GM12878 (cell line): ENCODE measurements around the gene HSPB8. TPM values are rescaled to one million over a fixed set of nuclear protein-coding genes. Genes with fewer than 3 reads are reported as not detected.

Experiments
- ATAC-seq: fragments of 200-7000 bp; cut with Tn5 transposase; 3 replicates; pipeline ENCODE4 v1.9.1; 2020; ENCODE audit warnings: mild to moderate bottlenecking, moderate library complexity
- BruUV-seq: library from RNA; stranded (reverse); fragments of 400-500 nt; replicated peaks from 2 replicates; lab custom pipeline; 2021; lab: Mats Ljungman, UMichigan
- CTCF ChIA-PET: fragments of 300-600 bp; sonication (Branson Sonifier 250); formaldehyde crosslinking; extraction: SDS; loops from one replicate; lab custom pipeline; 2021; ENCODE audit warnings: inconsistent platforms; lab: Yijun Ruan, JAX
- POLR2A ChIA-PET: fragments of 350-600 bp; formaldehyde crosslinking; extraction: SDS; loops from one replicate; lab custom pipeline; 2021; ENCODE audit warnings: inconsistent platforms; lab: Charles Lee
- RAD21 ChIA-PET: fragments of 300-600 bp; sonication (Branson Sonifier 250); formaldehyde crosslinking; loops from one replicate; lab custom pipeline; 2023; ENCODE audit warnings: antibody characterized with exemption; ENCODE audit not compliant: unreplicated experiment; lab: Charles Lee
- SMC1A ChIA-PET: fragments of 300-600 bp; sonication (Branson Sonifier 250); formaldehyde crosslinking; loops from one replicate; lab custom pipeline; 2023; ENCODE audit not compliant: unreplicated experiment, uncharacterized antibody; lab: Charles Lee
- DNase-seq: peaks from one replicate; pipeline ENCODE4 v3.0.0-alpha.2; 2011; ENCODE audit warnings: low read depth, low spot score
- FAIRE-seq: peaks from 3 replicates; lab custom pipeline; 2011; peaks lifted over from hg19 to GRCh38; lab: Jason Lieb, UNC
- H2AFZ ChIP-seq: 2 replicates; pipeline ENCODE4 v1.6.0; 2011; ENCODE audit warnings: low read depth, low read length, control low read depth; ENCODE audit not compliant: control insufficient read depth
- H3K27ac ChIP-seq: 2 replicates; pipeline ENCODE4 v1.5.1; 2011; ENCODE audit warnings: control low read depth; ENCODE audit not compliant: control insufficient read depth, insufficient read depth
- H3K27me3 ChIP-seq, 2 experiments: replicated peaks in 1 of 2; 2 replicates each; pipeline versions ENCODE4 v1.6.0 to v1.6.1; 2011; ENCODE audit warnings: low read length in 1 of 2; ENCODE audit not compliant: control insufficient read depth in 2 of 2, insufficient read depth in 2 of 2
- H3K36me3 ChIP-seq, 2 experiments: 2 replicates each; pipeline ENCODE4 v1.5.1; 2011; ENCODE audit warnings: low read length in 1 of 2; ENCODE audit not compliant: control insufficient read depth in 2 of 2, insufficient read depth in 2 of 2
- H3K4me1 ChIP-seq: 2 replicates; pipeline ENCODE4 v1.6.1; 2011; ENCODE audit warnings: mild to moderate bottlenecking, low read length, moderate library complexity, mixed read lengths; ENCODE audit not compliant: control insufficient read depth, insufficient read depth
- H3K4me2 ChIP-seq: 2 replicates; pipeline ENCODE4 v1.6.0; 2011; ENCODE audit warnings: control low read depth; ENCODE audit not compliant: control insufficient read depth, insufficient read depth
- H3K4me3 ChIP-seq: fragments of 200-600 bp; sonication (generic); 2 replicates; pipeline ENCODE4 v1.5.1; 2016
- H3K79me2 ChIP-seq: 2 replicates; pipeline ENCODE4 v1.6.0; 2011; ENCODE audit warnings: low read length; ENCODE audit not compliant: control insufficient read depth, insufficient read depth
- H3K9ac ChIP-seq: 2 replicates; pipeline ENCODE4 v1.8.0; 2011; ENCODE audit warnings: low read length, control low read depth, mixed read lengths; ENCODE audit not compliant: control insufficient read depth, insufficient read depth
- H3K9me3 ChIP-seq: replicated peaks from 3 replicates; pipeline ENCODE4 v1.5.1; 2011; ENCODE audit warnings: mild to moderate bottlenecking, low read length; ENCODE audit not compliant: control insufficient read depth, insufficient read depth
- H4K20me1 ChIP-seq: 2 replicates; pipeline ENCODE4 v1.6.0; 2011; ENCODE audit not compliant: control insufficient read depth, insufficient read depth
- CHD1 ChIP-seq: IDR thresholded peaks from 2 replicates; pipeline ENCODE4 v1.6.1; 2012; ENCODE audit warnings: low read depth, low read length, improper control_type of control experiment
- FOXK2 ChIP-seq: fragments of 450-650 bp; IDR thresholded peaks from 2 replicates; pipeline ENCODE4 v1.6.1; 2017; ENCODE audit warnings: mild to moderate bottlenecking, moderate library complexity
- IKZF2 ChIP-seq, 2 experiments: fragments of 450-650 bp; IDR thresholded peaks; 2 replicates each; pipeline ENCODE4 v1.6.1; 2017; ENCODE audit warnings: mild to moderate bottlenecking in 2 of 2, moderate library complexity in 2 of 2
- MLLT1 ChIP-seq: fragments of 450-650 bp; IDR thresholded peaks from 2 replicates; pipeline ENCODE4 v1.6.1; 2016; ENCODE audit warnings: mild to moderate bottlenecking
- NR2F1 ChIP-seq: fragments of 450-650 bp; conservative IDR thresholded peaks from 2 replicates; pipeline ENCODE4 v1.6.1; 2017; ENCODE audit warnings: mild to moderate bottlenecking
- PRDM15 ChIP-seq: fragments of 450-650 bp; formaldehyde crosslinking; IDR thresholded peaks from 2 replicates; pipeline ENCODE4 v1.4.0; 2020; ENCODE audit warnings: mild to moderate bottlenecking, moderate library complexity
- WRNIP1 ChIP-seq: IDR thresholded peaks from 2 replicates; pipeline ENCODE4 v1.6.1; 2011; ENCODE audit warnings: low read depth, low read length, improper control_type of control experiment, borderline replicate concordance
- WGBS: methylation state at CpG from one replicate; pipeline ENCODE4 v1.1.6; 2016; ENCODE audit warnings: low lambda C conversion rate; ENCODE audit not compliant: insufficient replicate concordance, insufficient coverage; ENCODE audit errors: missing lambda C conversion rate; 5-methylcytosine and 5-hydroxymethylcytosine counted together
- in situ Hi-C: fragments of 300-500 bp; cut with MboI; formaldehyde crosslinking; loops from 9 replicates; pipeline ENCODE4 v1.14.3; 2018; ENCODE audit warnings: mixed read lengths
- intact Hi-C: fragments of 100-400 bp; cut with micrococcal nuclease; formaldehyde crosslinking; loops from one replicate; pipeline ENCODE4 v1.14.2; 2022; ENCODE audit not compliant: unreplicated experiment
- polyA plus RNA-seq, 11 experiments: library from polyadenylated mRNA; depleted of rRNA in 4 of 11; unstranded in 6 of 11; stranded (reverse) in 5 of 11; fragments of >200 nt; fragmentation: Nextera tagmentation in 4 of 11; fragmentation: Illumina TruSeq in 1 of 11; extraction: Ambion mirVana in 4 of 11; extraction: Trizol in 1 of 11; gene quantifications; 1 replicate in 1 of 11; 2 replicates in 10 of 11; pipeline versions ENCODE4 v1.2.1 to v1.2.3, GENCODE V29; 2011 to 2016; ENCODE audit warnings: inconsistent platforms in 2 of 11, missing spikeins in 2 of 11, low read depth in 1 of 11
- total RNA-seq, 4 experiments: library from RNA; depleted of rRNA in 3 of 4; stranded (reverse); fragments of >200 nt in 3 of 4; fragmentation: Illumina TruSeq in 1 of 4; extraction: Trizol in 1 of 4; gene quantifications; 2 replicates each; pipeline versions ENCODE4 v1.2.1 to v1.2.3, GENCODE V29; 2013 to 2021
- TF ChIP-seq, protein P1 (sequence below): fragments of 450-650 bp; formaldehyde crosslinking; IDR thresholded peaks from 2 replicates; pipeline ENCODE4 v1.4.0; 2022; ENCODE audit warnings: mild to moderate bottlenecking, moderate library complexity
- TF ChIP-seq, protein P2 (sequence below): IDR thresholded peaks from 2 replicates; pipeline ENCODE4 v1.6.1; 2011; ENCODE audit warnings: borderline replicate concordance, low read depth, mild to moderate bottlenecking, moderate library complexity, mixed read lengths, low read length; ENCODE audit not compliant: insufficient read depth; ENCODE audit errors: extremely low read length

Gene HSPB8
- total and polyA plus RNA-seq, 10 of the 15 experiments (the other 5 are each of a cell fraction or from before 2014, with no cell fraction given), result 0.10 TPM; not detected in 9

GRCh38 chr12:119231774-119232173 lies 53.0 kb downstream of the HSPB8 start:
- no peaks in the 10 kb centered on the region for H3K36me3 ChIP-seq
- H3K9ac ChIP-seq, result no peak overlapping the region
- H3K27ac ChIP-seq, result no peak overlapping the region
- no peak overlapping the region for H3K4me3 ChIP-seq
- no peak for ATAC-seq
- POLR2A ChIA-PET, result no interaction called here
- H2AFZ ChIP-seq, result no peak overlapping the region
- RAD21 ChIA-PET, result no interaction called here
- no TSS peak for BruUV-seq
- TF ChIP-seq MLLT1 (no peak), FOXK2 (no peak), CHD1 (no peak), WRNIP1 (no peak), NR2F1 (no peak), IKZF2 (IDR thresholded peaks at IDR 0.05) (no peak), PRDM15 (CRISPR knock-in tag) (no peak)
- TF ChIP-seq, protein P1, sequence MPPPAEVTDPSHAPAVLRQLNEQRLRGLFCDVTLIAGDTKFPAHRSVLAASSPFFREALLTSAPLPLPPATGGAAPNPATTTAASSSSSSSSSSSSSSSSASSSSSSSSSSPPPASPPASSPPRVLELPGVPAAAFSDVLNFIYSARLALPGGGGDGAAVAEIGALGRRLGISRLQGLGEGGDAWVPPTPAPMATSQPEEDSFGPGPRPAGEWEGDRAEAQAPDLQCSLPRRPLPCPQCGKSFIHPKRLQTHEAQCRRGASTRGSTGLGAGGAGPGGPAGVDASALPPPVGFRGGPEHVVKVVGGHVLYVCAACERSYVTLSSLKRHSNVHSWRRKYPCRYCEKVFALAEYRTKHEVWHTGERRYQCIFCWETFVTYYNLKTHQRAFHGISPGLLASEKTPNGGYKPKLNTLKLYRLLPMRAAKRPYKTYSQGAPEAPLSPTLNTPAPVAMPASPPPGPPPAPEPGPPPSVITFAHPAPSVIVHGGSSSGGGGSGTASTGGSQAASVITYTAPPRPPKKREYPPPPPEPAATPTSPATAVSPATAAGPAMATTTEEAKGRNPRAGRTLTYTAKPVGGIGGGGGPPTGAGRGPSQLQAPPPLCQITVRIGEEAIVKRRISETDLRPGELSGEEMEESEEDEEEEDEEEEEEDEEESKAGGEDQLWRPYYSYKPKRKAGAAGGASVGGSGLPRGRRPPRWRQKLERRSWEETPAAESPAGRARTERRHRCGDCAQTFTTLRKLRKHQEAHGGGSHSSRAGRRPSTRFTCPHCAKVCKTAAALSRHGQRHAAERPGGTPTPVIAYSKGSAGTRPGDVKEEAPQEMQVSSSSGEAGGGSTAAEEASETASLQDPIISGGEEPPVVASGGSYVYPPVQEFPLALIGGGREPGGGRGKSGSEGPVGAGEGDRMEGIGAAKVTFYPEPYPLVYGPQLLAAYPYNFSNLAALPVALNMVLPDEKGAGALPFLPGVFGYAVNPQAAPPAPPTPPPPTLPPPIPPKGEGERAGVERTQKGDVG (CRISPR knock-in tag), result no peak
- TF ChIP-seq, protein P2, sequence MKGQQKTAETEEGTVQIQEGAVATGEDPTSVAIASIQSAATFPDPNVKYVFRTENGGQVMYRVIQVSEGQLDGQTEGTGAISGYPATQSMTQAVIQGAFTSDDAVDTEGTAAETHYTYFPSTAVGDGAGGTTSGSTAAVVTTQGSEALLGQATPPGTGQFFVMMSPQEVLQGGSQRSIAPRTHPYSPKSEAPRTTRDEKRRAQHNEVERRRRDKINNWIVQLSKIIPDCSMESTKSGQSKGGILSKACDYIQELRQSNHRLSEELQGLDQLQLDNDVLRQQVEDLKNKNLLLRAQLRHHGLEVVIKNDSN, result no peak
- intact Hi-C loops (no loop called here), in situ Hi-C loops (no loop called here)
- 65% methylated on average over 4 of the region's 4 CpGs for WGBS
- SMC1A ChIA-PET, result no interaction called here
- FAIRE-seq, result no peak
- no peaks in the 10 kb centered on the region for H3K4me1 ChIP-seq
- H3K79me2 ChIP-seq, result no peaks in the 10 kb centered on the region
- no peaks in the 10 kb centered on the region for H4K20me1 ChIP-seq
- DNase-seq, result no peak
- CTCF ChIA-PET, result no interaction called here
- no peak overlapping the region for H3K4me2 ChIP-seq
- no peaks in the 10 kb centered on the region; a peak in 1 of 4 replicates for H3K27me3 ChIP-seq
- no peaks in the 10 kb centered on the region for H3K9me3 ChIP-seq
